Kidney (tissue), 14 donors: Measurements from ENCODE around the gene SCUBE3. TPM values are rescaled to one million over a fixed set of nuclear protein-coding genes. Genes with fewer than 3 reads are reported as not detected.

Source experiments
- DNase-seq, 5 donors: peaks; one replicate each; pipeline ENCODE4 v3.0.0-alpha.2; 2013 to 2020
- FAIRE-seq: peaks from 2 replicates; lab custom pipeline; 2012; peaks lifted over from hg19 to GRCh38; lab: Jason Lieb, UNC
- H3K27ac ChIP-seq, 2 donors: one replicate each; pipeline ENCODE4 v1.7.0; 2013; ENCODE audit warnings: low read depth in 2 of 2, low read length in 2 of 2, inconsistent platforms in 1 of 2
- H3K27me3 ChIP-seq: one replicate; pipeline ENCODE4 v1.7.1; 2013; ENCODE audit warnings: low read length, inconsistent platforms; ENCODE audit not compliant: control insufficient read depth, insufficient read depth
- H3K36me3 ChIP-seq, 3 donors: one replicate each; pipeline versions ENCODE4 v1.7.0 to v1.7.1; 2013; ENCODE audit warnings: low read length in 3 of 3, control low read depth in 1 of 3, inconsistent platforms in 1 of 3; ENCODE audit not compliant: insufficient read depth in 3 of 3, control insufficient read depth in 2 of 3
- H3K4me1 ChIP-seq, 3 donors: one replicate each; pipeline versions ENCODE4 v1.7.0 to v1.7.1; 2013; ENCODE audit warnings: low read length in 3 of 3, inconsistent platforms in 1 of 3, low read depth in 1 of 3; ENCODE audit not compliant: control insufficient read depth in 2 of 3, insufficient read depth in 2 of 3
- H3K4me3 ChIP-seq, 3 donors: one replicate each; pipeline versions ENCODE4 v1.7.0 to v1.8.1; 2013; ENCODE audit warnings: low read length in 3 of 3, control low read depth in 1 of 3, inconsistent platforms in 1 of 3
- H3K9ac ChIP-seq, 3 donors: one replicate each; pipeline versions ENCODE4 v1.7.0 to v1.7.1; 2013; ENCODE audit warnings: low read length in 3 of 3, control low read depth in 1 of 3, inconsistent platforms in 1 of 3
- H3K9me3 ChIP-seq, 3 donors: one replicate each; pipeline versions ENCODE4 v1.7.0 to v1.7.1; 2013; ENCODE audit warnings: low read length in 3 of 3, control low read depth in 1 of 3, inconsistent platforms in 1 of 3; ENCODE audit not compliant: control insufficient read depth in 2 of 3, insufficient read depth in 1 of 3
- intact Hi-C: fragments of 100-400 bp; cut with DNase I; formaldehyde crosslinking; loops from one replicate; pipeline ENCODE4 v1.11.1; 2022
- polyA plus RNA-seq: library from polyadenylated mRNA; stranded (reverse); fragments of 350-450 nt; fragmentation: Illumina TruSeq; extraction: RNeasy Lipid Tissue Mini Kit (QIAGEN cat#74804); gene quantifications from one replicate; pipeline ENCODE4 v1.2.3, GENCODE V29; 2014; ENCODE audit warnings: low read depth, low replicate concordance; ENCODE audit not compliant: insufficient read depth
- total RNA-seq: library from RNA; stranded (reverse); fragmentation: NEBNext Ultra II Directional; extraction: Animal tissue kit (Norgen Biotek cat#: 25700); gene quantifications from one replicate; pipeline ENCODE4 v1.2.1, GENCODE V29; 2021
- TF ChIP-seq, protein P1 (sequence below): IDR thresholded peaks from 3 replicates; pipeline ENCODE4 v1.5.1; 2012; ENCODE audit warnings: mild to moderate bottlenecking, moderate library complexity, borderline replicate concordance; ENCODE audit not compliant: insufficient read depth; ENCODE audit errors: extremely low read depth
- donor health status: control.
- donor health status: control.
- donor health status: control.
- donor health status: control.
- donor health status: control.
- donor health status: DM: yes; HTN: yes; CAD: no.
- donor health status: Normal renal cell carcinoma (clear cell type).

The SCUBE3 gene
- total and polyA plus RNA-seq, 2 donors from 2014 or later: 2.5 to 4.5 TPM

DNA sequence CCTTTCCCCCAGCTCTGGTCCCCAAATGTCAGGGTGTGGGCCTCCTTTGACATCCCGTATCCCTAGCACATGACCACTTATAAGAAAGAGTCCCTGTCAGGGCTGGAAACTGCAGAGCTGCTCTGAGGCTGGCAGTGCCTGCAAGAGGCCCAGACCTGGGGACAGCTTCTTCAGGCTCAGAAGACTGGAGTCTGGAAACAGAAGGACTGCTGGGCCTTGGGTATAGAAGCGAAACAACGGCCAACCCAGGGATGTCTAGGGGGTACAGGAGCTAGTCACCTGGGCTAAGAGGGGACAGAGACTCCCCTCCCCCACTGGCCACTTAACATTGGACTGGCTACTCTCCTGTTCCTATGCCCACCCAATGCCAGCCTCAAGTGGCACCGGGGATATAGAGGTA lies 4.7 kb downstream of the SCUBE3 start:
- Histone ChIP-seq H3K27ac (no peak overlapping the region), H3K36me3 (no peaks in the 10 kb centered on the region), H3K9me3 (no peaks in the 10 kb centered on the region), H3K9ac (no peak overlapping the region), H3K4me1 (peaks cover 0 to 2% (median 0%) of the 10 kb centered on the region in 3 donors), H3K27me3 (no peaks in the 10 kb centered on the region), H3K4me3 (no peak overlapping the region)
- intact Hi-C loops: no loop called here
- no peak for FAIRE-seq
- TF ChIP-seq, protein P1, sequence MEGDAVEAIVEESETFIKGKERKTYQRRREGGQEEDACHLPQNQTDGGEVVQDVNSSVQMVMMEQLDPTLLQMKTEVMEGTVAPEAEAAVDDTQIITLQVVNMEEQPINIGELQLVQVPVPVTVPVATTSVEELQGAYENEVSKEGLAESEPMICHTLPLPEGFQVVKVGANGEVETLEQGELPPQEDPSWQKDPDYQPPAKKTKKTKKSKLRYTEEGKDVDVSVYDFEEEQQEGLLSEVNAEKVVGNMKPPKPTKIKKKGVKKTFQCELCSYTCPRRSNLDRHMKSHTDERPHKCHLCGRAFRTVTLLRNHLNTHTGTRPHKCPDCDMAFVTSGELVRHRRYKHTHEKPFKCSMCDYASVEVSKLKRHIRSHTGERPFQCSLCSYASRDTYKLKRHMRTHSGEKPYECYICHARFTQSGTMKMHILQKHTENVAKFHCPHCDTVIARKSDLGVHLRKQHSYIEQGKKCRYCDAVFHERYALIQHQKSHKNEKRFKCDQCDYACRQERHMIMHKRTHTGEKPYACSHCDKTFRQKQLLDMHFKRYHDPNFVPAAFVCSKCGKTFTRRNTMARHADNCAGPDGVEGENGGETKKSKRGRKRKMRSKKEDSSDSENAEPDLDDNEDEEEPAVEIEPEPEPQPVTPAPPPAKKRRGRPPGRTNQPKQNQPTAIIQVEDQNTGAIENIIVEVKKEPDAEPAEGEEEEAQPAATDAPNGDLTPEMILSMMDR: no peak
- DNase-seq: no peak

DNA sequence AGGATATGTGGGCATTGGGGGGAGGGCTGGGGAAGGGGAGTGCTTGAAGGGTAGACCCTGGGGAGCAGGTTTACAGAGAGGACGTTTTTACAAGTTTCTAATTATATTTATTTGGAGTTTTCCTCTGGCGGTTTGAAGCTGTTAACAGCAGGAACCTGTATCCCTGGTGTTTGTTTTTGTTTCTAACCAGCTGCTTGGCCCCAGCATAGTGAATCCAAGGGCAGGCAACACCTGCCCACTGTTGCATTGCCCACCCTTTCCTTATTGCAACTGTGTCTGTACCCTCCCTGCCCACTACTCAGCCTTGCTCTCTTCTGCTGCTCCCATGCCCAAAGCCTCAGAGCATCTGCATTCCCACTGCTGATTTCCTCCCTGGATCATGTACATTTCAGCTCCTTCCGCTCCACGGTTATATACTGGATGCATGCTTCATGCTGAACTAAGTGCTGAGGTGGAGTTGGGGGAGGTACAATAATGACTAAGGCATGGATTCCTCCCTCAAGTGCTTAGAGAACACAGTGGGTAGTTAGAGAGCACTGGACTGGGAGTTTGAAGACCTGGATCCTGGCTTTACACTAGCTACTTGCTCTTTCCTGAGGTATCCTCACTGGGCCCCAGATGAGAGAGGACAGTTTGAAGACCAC lies 6.0 kb downstream of the SCUBE3 start:
- Histone ChIP-seq H3K27ac (no peak overlapping the region), H3K9me3 (no peaks in the 10 kb centered on the region), H3K27me3 (no peaks in the 10 kb centered on the region), H3K4me1 (peaks cover 0 to 2% (median 0%) of the 10 kb centered on the region in 3 donors), H3K4me3 (no peak overlapping the region), H3K36me3 (no peaks in the 10 kb centered on the region), H3K9ac (no peak overlapping the region)
- no peak for DNase-seq
- TF ChIP-seq, protein P1: no peak
- intact Hi-C loops: no loop called here
- FAIRE-seq: no peak

DNA sequence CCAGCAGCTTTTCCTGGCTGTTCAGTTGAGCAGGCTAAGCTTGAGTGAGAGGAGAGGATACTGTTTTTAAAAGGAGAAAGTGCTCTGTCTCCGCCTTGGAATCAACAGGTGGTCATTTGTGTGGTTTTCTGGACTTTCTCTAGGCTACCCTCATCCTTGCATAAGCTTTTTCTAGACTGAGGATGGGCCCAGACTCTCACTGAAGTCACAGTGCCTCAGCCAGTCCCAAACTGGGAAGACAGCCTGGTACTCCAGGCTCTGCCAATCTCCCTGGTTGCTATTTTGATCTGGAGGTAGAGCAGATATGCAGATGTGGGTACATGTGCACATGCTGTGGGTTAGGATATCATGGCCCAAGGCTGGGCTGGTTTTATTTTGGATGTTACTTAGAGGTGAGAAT lies 7.0 kb downstream of the SCUBE3 start:
- no peaks in the 10 kb centered on the region for H3K9me3 ChIP-seq
- intact Hi-C loops: no loop called here
- H3K36me3 ChIP-seq: no peaks in the 10 kb centered on the region
- H3K4me1 ChIP-seq: peaks cover 0 to 2% (median 0%) of the 10 kb centered on the region in 3 donors
- H3K27ac ChIP-seq: no peak overlapping the region
- no peaks in the 10 kb centered on the region for H3K27me3 ChIP-seq
- FAIRE-seq (no peak), DNase-seq (no peak)
- no peak overlapping the region for H3K4me3 ChIP-seq
- TF ChIP-seq, protein P1: no peak
- H3K9ac ChIP-seq: no peak overlapping the region
